ENCODE results near the gene NELFA.

Gene NELFA

GRCh38 chr4:1937550-1937949, 71.2 kb downstream of the NELFA start:
- no peak for ATAC-seq
- TF ChIP-seq ZFP30 (CRISPR knock-in tag; IDR thresholded peaks at IDR 0.05): no peak
- TF ChIP-seq ISL1 (CRISPR knock-in tag; IDR thresholded peaks at IDR 0.05): no peak
- no peak for TF ChIP-seq BACH2 (CRISPR knock-in tag; IDR thresholded peaks at IDR 0.05; ENCODE audit: borderline replicate concordance)
- TF ChIP-seq POU6F1 (CRISPR knock-in tag; IDR thresholded peaks at IDR 0.05; ENCODE audit: borderline replicate concordance, low read depth): no peak
- no peak for TF ChIP-seq RARB (CRISPR knock-in tag; IDR thresholded peaks at IDR 0.05)
- TF ChIP-seq OSR1 (CRISPR knock-in tag; IDR thresholded peaks at IDR 0.05): no peak

- TF ChIP-seq ZFP3 (CRISPR knock-in tag; IDR thresholded peaks at IDR 0.05) (no peak), ZNF70 (CRISPR knock-in tag; IDR thresholded peaks at IDR 0.05) (no peak), ESRRG (CRISPR knock-in tag; IDR thresholded peaks at IDR 0.05) (no peak), SNAI2 (CRISPR knock-in tag; IDR thresholded peaks at IDR 0.05) (no peak), ISL1 (CRISPR knock-in tag; IDR thresholded peaks at IDR 0.05) (no peak), PATZ1 (CRISPR knock-in tag; IDR thresholded peaks at IDR 0.05; ENCODE audit: borderline replicate concordance) (no peak), ZNF565 (CRISPR knock-in tag; conservative IDR thresholded peaks at IDR 0.05; ENCODE audit: low read depth) (no peak), ZFP30 (CRISPR knock-in tag; IDR thresholded peaks at IDR 0.05) (no peak), CSDC2 (CRISPR knock-in tag; IDR thresholded peaks at IDR 0.05) (no peak), RARB (CRISPR knock-in tag; IDR thresholded peaks at IDR 0.05) (no peak), POU6F1 (CRISPR knock-in tag; IDR thresholded peaks at IDR 0.05; ENCODE audit: borderline replicate concordance, low read depth) (no peak), OSR1 (CRISPR knock-in tag; IDR thresholded peaks at IDR 0.05) (no peak)
- no peak for ATAC-seq
Observed at GRCh38 chr4:1933700-1934099, 75.1 kb downstream of the NELFA start.

- no peak for ATAC-seq
- TF ChIP-seq ZNF70 (CRISPR knock-in tag; IDR thresholded peaks at IDR 0.05) (no peak), BACH2 (CRISPR knock-in tag; IDR thresholded peaks at IDR 0.05; ENCODE audit: borderline replicate concordance) (no peak), ISL1 (CRISPR knock-in tag; IDR thresholded peaks at IDR 0.05) (no peak), ZNF8 (CRISPR knock-in tag; IDR thresholded peaks at IDR 0.05) (no peak), ZNF565 (CRISPR knock-in tag; conservative IDR thresholded peaks at IDR 0.05; ENCODE audit: low read depth) (no peak), ZC3H10 (CRISPR knock-in tag; IDR thresholded peaks at IDR 0.05) (no peak), ARNTL (CRISPR knock-in tag; IDR thresholded peaks at IDR 0.05; ENCODE audit: borderline replicate concordance, low read depth) (no peak), CREB5 (CRISPR knock-in tag; IDR thresholded peaks at IDR 0.05; ENCODE audit: low read depth) (no peak), CSDC2 (CRISPR knock-in tag; IDR thresholded peaks at IDR 0.05) (no peak), RARB (CRISPR knock-in tag; IDR thresholded peaks at IDR 0.05) (no peak), TSHZ2 (CRISPR knock-in tag; IDR thresholded peaks at IDR 0.05) (no peak), ZFP30 (CRISPR knock-in tag; IDR thresholded peaks at IDR 0.05) (no peak), GLIS3 (CRISPR knock-in tag; IDR thresholded peaks at IDR 0.05) (no peak), CSRNP3 (CRISPR knock-in tag; IDR thresholded peaks at IDR 0.05) (no peak), ZFP3 (CRISPR knock-in tag; IDR thresholded peaks at IDR 0.05) (no peak), ESRRG (CRISPR knock-in tag; IDR thresholded peaks at IDR 0.05) (no peak), OSR1 (CRISPR knock-in tag; IDR thresholded peaks at IDR 0.05) (no peak), POU6F1 (CRISPR knock-in tag; IDR thresholded peaks at IDR 0.05; ENCODE audit: borderline replicate concordance, low read depth) (no peak)
Observed at GRCh38 chr4:1932736-1933135, 76.0 kb downstream of the NELFA start.
